ENCODE data around the gene PODN.

Gene PODN

DNA sequence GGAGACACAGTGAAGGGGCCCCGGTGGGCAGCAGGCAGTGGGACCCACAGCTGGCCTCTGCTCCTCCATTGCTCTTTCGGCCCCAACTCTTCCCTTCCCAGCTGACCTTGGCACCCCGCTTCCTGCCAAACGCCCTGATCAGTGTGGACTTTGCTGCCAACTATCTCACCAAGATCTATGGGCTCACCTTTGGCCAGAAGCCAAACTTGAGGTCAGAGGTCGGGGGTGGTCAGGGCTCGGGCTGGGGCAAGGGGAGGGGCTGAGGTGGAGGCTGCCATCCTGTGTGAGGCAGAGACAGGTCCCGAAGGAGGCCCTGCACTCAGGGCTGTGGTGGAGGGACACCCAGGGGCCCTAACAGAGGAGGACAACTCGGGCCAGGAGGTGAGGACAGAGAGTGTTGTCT is 13.7 kb downstream of the PODN start:
- no peak for DNase-seq

DNA sequence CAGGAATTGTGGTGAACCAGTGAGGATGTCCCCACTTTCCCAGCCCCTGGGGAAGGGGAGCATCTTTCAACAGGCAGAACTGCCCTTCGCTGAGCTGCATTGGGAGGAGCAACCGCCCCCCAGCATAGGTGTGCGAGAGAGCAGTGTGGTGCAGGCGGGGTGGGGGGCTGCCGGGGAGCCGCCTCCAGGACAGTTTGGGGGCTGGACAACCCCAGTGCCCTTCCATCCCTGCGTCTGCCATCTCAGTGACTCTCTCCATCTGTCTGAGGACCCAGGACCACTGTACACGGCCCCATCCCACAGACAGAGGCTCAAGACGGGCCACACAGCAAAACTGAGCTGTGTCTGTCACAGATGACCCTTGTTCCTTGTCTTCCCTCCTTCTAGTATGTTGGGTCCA is 14.2 kb downstream of the PODN start:
- DNase-seq: no peak

DNA sequence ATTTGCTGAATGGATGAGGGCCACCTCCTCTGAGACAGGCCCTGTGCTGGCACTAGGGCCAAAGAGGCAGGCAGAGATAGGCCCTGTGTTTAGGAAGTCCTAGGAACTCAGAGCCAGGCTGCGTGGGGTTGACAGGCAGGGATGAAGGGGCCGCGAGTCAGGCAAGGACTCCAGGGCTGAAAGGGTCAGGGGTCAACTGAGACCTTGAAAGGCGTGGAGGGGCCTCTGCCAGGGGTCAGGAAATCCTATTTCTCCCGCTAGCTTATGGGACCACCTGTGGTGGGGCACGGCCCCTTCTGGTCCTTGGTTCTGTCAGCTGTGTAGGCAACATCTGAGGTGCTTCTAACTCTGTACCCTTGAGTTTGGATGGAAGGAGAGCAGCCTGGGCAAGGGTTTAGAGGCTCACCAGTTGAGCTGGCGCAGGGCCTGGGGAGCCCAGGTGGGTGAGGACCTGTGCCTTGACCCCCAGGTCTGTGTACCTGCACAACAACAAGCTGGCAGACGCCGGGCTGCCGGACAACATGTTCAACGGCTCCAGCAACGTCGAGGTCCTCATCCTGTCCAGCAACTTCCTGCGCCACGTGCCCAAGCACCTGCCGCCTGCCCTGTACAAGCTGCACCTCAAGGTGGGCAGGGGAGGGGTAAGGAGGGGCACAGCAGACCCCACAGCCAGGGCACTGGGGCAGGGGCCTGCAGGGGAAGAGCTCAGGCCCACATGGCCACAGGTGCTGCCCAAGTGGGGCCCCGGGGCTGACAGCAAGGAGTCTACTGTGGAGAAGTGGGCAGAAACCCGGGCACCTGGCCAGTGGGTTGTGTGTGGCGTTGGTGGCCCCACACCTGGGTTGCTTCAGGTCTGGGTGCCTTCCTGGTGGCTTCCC is 14.9 kb downstream of the PODN start:
- no peak for DNase-seq

DNA sequence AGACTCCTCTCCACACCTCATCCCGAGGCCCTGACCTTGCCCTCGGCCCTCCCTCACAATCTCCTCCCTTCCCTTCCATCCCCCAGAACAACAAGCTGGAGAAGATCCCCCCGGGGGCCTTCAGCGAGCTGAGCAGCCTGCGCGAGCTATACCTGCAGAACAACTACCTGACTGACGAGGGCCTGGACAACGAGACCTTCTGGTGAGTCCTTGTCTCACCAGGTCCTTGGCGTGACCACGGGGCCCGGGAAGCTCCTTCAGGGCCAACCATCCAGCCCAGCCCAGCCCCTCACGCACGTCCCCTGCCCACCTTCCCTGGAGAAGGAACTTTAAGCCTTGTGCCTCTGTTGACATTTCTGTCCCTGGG is 15.6 kb downstream of the PODN start:
- DNase-seq: no peak

DNA sequence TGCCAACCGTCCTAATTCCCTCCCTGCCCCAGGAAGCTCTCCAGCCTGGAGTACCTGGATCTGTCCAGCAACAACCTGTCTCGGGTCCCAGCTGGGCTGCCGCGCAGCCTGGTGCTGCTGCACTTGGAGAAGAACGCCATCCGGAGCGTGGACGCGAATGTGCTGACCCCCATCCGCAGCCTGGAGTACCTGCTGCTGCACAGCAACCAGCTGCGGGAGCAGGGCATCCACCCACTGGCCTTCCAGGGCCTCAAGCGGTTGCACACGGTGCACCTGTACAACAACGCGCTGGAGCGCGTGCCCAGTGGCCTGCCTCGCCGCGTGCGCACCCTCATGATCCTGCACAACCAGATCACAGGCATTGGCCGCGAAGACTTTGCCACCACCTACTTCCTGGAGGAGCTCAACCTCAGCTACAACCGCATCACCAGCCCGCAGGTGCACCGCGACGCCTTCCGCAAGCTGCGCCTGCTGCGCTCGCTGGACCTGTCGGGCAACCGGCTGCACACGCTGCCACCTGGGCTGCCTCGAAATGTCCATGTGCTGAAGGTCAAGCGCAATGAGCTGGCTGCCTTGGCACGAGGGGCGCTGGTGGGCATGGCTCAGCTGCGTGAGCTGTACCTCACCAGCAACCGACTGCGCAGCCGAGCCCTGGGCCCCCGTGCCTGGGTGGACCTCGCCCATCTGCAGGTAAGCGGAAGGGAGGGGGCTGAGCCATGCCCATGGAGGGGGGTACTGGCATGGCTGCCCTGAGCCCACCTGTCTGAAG is 16.5 kb downstream of the PODN start:
- no peak for DNase-seq

DNA sequence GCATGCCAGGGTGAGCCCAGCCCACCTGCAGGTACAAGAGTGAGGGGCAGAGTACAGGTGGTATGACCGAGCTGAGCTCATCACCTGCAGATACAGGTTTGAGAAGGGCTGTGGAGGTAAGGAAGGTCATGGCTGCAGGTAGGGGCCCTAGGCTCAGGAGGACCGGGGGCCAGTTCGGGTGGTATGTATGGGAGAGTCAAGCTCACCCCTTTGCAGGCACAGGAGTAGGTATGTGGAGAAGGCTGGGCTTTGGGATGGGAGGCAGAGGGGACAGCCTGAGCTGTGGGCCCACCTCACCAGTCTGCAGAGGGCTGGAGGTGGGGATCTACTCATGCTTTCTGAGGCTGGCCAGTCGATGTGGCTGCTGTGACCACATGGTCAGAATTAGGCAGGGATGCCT is 17.2 kb downstream of the PODN start:
- no peak for DNase-seq

DNA sequence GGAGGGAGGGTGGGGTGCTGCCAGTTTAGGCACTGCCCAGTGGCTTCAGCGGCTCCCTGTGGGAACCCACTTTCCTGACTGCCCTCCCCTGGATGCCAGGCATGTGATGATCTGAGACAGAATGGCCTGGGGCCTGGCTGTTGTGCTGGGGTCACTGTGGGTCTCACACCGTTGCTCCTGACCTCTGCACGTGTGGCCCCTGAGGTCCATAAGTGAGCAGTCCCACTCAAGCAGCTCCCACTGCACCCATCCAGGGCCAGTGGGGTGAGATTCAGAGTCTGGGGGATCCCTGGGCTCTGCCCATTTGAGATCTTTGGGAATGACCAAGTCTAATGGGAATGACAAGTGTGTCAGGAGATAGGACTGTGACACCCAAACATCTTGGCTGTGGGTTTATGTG is 18.0 kb downstream of the PODN start:
- DNase-seq: no peak

DNA sequence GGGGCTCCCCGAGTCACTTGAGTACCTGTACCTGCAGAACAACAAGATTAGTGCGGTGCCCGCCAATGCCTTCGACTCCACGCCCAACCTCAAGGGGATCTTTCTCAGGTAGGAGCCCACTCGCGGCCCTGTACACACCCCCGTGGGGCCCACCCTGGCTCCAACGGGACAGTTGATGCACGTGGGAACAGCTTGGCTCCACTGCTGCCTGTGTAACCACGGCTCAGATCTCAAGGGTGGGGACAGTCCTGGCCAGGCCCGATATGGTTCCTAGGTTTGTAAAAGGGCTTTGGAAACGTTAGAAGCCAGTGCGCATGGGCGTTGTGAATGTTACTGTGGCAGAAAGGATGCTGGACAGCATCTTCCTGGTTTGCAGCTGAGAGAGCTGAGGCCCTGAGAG is 18.8 kb downstream of the PODN start:
- DNase-seq: no peak

DNA sequence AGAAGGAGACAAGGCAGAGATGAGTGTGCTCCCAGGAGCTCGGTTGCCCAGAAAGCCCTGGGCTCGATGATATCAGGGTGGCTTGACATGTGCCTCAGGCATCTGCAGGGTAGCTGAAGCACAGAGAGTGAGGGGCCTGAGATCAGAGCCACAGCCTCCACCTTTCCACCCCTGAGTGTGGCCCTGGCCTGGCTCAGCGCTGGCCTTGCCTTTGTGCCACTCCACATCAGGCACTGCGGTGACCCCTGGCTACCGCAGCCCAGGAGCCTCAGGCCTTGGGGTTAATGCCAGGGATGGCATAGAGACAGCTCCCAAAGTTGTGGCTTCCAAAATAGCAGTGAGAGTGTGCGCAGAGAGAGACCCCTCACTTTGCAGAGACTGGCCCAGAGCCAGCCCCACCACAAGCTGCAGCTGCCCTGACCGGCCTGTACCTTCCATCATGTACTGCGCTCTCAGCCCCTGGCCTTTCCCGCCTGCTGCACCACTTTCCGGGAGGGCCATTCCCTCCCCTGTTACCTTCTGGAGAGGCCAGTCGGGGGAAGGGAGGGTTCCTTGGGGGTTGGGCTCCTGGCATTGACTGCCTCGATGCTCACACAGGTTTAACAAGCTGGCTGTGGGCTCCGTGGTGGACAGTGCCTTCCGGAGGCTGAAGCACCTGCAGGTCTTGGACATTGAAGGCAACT is 19.5 kb downstream of the PODN start:
- DNase-seq: no peak

DNA sequence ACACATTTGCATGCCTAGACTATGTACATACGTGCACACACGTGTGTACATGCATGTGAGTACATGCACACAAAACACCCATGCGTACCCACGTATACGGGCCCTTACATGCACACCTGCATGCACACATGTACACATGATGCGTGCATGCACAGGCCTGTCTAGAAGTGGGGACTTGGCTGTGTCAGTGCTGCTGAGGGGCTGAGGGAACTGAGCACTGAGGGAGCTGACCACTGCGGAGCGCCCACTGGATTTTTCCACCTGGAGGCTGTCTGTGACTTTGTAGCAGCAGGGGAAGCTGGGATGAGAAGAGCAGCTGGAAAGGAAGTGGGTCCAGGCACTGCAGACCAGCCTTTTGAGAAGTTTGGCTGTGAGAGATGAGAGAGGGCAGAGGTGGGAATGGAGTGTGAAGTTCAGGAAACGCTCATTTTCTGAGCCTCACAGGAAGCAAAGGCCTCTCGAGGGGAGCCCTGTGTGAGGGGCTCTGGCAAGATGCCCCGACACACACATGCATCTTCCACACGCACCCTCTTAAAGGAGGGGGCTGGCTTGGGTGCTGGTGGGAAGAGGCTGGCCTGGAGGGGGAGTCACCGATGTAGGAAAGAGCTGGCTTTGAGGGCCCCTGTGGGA is 20.9 kb downstream of the PODN start:
- DNase-seq: no peak

DNA sequence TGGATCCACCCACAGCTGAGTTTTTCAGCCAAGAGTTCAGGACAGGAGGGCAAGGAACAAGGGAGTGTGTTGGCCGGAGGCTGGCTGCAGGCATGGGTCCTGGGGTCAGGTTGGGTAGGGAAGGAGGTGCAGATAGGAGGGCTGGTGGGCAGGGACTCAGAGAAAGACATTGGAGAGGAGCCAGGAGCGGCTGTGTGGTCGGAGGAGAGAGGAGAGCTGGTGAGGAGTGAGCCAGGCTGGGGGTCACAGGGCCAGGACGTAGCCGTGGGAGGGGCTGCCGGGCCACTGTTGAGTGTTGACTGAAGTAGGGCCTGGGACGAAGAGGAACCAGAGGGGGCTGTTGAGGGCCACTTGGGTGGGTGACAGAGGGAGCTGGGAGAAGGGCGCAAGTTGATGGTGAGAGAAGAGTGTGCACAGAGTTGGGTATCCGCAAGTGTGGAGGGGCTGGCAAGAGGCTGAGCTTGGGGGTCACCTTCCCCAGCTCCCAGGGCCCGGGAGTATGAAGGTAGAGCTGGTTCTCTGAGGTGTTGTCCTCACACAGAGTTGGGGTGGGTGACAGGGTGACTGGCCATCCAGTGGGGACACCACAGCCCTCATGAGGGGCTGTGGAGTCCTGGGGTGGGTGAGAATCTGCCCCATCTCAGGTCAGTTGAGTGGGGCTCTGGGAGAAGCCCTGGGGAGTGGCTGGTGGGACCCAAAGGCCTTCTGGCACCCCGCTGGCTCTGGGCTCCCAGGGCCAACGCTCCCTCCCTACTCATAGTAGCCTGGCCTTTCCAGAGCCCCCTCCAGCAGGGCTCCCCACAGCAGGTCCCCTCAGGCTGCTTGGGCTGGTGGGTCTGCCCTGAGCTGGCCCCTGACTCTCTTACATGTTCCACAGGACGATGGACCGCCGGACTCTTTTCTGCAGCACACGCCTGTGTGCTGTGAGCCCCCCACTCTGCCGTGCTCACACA is 21.9 kb downstream of the PODN start:
- DNase-seq: no peak

DNA sequence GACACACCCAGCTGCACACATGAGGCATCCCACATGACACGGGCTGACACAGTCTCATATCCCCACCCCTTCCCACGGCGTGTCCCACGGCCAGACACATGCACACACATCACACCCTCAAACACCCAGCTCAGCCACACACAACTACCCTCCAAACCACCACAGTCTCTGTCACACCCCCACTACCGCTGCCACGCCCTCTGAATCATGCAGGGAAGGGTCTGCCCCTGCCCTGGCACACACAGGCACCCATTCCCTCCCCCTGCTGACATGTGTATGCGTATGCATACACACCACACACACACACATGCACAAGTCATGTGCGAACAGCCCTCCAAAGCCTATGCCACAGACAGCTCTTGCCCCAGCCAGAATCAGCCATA is 22.6 kb downstream of the PODN start:
- DNase-seq: no peak

DNA sequence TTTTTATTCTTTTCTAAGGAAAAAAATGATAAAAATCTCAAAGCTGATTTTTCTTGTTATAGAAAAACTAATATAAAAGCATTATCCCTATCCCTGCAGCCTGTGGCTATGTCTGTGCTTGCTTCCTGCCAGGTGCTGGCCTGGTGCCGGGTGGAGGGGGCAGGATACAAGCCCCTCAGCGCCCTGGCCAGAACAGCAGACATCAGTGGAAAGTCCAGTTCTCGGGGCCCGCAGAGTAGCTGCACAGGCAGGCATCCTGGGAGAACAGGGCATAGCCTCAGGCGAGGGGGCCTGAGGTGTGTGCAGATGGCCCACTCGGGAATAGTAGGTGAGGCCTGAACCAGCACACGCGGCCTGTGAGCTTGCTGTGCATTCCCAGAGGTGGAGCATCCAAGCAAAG is 23.4 kb downstream of the PODN start:
- DNase-seq: no peak

DNA sequence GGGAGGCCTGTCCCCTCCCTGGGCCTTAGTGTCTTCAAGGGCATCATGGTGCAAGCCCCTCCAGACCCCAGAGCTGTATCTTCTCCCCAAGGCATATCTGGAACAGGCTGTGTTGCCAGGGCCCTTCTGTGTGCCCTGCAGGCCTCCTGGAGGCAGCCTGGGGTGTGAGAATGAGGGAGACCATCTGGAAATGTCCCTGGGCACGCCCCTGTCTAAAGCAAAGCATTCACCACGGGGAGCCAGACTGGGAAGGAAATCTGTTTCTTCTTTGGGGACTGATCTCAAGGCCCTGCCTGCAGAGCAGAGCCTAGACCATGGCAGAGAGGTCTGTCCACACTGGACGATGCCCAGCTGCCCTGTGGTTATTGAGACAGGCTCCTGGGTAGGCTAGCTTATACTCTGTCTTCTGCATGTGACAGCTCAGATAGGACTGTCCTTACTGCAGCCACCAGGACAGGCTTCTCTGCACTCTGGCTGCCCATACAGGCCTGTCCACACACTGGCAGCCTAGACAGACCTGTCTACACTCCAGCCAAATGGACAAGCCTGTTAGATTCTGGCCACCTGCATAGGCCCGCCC is 24.6 kb downstream of the PODN start:
- DNase-seq: no peak

DNA sequence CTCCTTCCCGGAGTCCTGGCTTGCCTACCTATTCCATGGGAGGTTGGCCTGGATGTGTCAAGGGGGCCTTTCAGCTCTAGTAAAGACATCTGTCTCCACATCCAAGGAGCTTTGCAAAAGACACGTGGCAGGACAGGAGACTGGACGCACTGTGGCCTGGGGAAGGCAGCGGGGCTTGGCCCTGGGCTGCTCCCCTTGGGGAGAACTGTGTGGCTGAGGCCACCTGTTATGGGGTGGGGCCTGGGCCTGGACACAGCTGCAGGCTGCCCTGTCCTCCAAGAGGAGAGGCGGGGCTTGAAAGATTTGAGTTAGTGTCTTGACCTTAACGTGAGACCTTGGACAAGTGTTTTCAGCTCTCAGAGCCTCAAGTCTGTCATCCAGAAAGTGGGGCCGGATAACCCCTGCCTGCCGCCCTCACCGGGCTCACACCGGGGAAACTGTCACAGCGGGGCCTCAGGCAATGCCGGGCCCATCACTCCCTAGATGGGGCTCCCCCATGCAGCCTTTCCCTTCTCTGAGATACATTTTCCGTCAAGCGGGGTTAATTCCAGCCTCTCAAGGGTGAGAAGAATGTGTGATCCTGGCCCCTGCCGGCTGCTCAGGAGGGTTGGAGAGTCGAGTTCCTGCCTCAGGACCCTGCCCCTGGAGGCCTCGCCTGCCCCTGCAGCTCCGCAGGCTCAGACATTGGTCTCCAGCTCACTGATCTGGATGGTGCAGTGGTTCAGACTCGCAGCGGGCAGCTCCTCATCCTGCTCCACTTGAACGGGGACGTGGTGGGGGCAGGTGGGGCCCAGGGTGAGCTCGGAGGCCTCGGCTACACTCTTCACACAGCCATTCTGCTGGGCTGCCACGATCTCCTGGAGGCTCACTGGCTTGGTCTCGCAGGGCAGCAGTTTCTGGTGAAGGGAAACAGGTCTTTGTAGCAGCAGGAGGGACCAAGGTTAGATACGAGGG is 25.6 kb downstream of the PODN start:
- DNase-seq: no peak

DNA sequence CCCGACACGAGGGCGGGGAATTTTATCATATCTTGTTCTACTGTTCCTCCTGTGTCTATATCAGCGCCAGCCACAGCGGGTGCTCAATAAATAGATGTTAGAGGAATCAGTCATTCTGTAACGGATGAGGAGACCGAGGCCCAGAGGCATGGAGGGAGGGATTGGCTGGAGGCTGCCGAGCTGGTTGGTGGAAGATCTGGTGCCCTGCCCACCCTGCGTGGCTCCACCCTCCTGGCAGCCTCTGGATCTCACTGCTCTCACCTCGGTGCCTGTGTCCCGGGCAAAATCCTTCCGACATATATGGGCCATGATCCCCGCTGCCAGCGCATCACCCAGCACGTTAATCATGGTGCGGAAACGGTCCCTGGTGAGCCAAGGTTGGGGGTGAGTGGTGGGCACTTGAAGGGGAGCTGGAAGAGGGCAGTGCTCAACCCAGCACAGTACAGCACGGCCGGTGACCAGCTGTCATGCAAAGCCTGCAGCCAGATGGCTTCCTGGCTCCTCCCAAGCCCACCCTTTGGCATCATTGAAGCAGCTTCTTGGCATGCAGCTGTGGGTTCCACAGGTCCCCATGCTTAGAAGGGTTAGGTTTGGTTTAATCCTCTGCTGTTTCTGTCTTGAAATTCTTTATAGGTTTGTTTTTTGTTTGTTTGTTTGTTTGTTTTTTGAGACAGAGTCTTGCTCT is 26.7 kb downstream of the PODN start:
- DNase-seq: no peak

DNA sequence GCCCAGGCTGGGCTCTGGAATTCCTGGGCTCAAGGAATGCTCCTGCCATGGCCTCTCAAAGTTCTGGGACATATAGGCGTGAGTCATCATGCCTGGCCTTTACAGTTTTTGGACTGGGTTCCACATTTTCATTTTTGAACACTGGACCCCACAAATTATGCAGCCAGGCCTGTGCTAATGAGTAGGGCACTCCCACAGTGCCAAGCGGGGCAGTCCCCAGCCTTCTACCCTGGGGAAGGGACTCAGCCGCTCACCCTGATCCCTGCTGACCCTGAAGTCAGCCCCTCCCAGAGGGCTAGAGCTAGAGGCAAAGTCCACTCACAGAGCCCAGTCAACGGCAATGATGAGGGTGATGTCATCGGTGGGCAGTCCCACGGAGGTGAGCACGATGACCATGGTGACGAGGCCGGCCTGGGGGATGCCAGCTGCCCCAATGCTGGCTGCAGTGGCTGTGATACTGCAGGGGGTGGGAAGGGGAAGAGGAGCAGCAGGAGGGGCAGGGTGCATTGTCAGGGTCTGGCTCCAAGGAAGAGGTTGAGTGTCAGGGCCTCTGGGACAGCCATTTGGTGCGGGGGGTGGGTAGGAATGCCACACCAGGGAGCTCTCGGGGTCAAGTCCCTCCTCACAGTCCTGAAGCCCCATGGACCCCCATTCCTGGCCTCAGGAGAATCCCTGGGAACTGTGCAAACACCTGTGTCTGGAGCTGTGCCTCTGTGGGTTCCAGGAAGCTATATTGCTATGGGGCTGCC is 27.6 kb downstream of the PODN start:
- peak; percentile 15 for DNase-seq

DNA sequence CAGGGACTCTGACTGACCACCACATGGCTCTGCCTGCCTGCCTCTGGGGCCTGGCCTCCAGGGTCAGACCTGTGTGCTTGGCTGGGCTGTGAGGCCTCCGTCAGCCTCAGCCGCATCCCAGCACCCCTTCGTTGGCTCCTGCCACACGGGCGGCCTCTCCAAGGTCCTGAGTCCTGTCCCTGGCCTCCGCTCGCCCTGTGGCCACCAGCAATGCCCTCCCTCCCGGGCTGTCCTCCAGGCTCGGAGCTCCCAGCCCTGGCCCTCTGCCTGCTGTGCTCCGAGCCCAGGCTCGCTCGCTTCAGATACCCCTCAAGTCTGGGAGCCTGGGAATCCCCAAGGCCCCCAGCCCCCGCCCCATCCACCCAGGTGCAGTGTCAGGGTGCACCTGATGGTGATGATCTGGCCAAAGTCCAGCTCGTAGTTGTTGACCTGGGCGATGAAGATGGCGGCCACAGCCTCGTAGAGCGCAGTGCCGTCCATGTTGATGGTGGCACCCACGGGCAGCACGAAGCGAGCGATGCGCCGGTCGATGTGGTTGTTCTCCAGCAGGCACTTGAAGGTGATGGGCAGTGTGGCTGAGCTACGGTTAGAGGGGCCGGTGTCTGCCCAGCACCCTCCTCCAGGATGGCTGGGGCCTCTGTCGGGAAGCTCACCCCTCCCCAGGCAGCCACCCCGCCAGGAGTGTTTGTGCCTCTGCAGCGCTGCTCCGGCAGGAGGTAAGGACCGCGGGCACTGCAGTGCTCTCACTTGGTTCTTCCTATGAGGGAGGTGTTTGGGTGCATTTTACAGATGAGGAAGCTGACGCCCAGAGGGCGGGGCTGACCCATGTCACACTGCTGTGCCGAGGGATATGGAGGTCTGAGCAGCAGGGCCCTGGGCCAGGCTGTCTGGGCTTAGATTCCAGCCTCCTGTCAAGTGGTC is 28.5 kb downstream of the PODN start:
- no peak for DNase-seq
